ENCODE results near the gene MAGOH.
A peak's percentile ranks its signal among the peaks of the same experiment; 100 is the strongest.
"Not testable (repeated sequence)": the region's sequence is repeated elsewhere in the genome, so short reads cannot be mapped to it uniquely, and the experiment has no call there.

The MAGOH gene

DNA sequence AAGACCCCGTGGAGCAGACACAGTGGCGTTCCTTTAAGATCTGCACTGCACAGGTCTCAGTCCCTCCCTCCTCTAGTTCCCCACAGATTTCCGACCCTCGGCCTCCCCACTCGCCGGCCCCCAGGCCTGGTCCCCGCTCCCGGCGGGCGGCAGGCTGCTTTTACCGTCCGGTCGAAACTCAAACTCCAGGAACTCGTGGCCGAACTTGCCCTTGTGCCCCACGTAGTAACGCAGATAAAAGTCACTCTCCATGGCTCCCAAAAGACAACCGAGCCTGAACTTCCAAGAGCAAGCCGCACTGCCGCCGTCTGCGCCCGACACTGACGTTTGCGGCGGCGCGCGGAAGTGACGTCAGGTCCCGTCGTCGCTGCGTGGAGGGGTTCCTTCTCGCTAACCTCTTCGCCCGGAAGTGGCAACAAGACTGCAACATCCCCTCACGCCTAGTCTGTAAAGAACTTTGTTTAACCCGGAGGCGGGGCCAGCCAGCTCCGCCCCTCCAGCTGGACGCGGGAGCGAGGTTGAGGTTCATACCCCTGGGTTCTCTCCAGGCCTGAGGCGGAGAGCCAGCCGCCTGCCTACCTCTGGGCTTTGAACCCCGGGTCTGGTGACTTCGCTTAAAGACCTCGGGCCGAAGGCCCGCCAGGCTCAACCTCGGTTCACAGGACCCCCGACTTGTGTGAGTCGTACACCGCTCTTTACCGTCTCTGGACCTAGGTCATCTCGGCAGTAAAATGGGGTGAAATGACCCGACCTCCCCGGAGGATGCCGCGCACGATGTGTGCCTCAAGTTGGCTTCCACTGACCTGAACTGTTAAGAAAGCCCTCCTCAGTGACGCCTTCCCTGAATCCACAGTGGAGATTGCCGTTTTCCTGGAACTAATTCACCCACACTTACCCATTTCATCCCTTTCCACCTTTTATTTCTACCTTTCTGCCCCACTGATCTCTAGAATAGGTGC, at the start of gene MAGOH:
Gene MAGOH, minus strand, starts transcription at position 322 of the 959 bp plus-strand sequence. Its CDS starts 70 bp downstream, at position 252.
- H3K27ac ChIP-seq, result peak within 1 kb of the TSS; percentile 47; the same call in 1 of the 2 replicates
- H3K9me3 ChIP-seq (ENCODE audit: low read depth, low read length), result no peaks in the 10 kb centered on the region
- DNase-seq (ENCODE audit: low read depth, low spot score), result peak; percentile 61
- H3K36me3 ChIP-seq (ENCODE audit: insufficient read depth, low read length), result peaks cover 29% of the 10 kb centered on the region
- peak within 1 kb of the TSS; percentile 95 for H3K4me3 ChIP-seq
- H3K9ac ChIP-seq (ENCODE audit: insufficient read length), result peak within 1 kb of the TSS; percentile 96
- peak; percentile 95 for TF ChIP-seq FOXP2 (optimal IDR thresholded peaks at IDR 0.05; ENCODE audit: control extremely low read depth, extremely low read length, insufficient read depth)
- TF ChIP-seq POLR2AphosphoS5 (IDR thresholded peaks at IDR 0.05; ENCODE audit: borderline replicate concordance, low read depth, low read length), result peak; percentile 96
- TF ChIP-seq EZH2 (IDR thresholded peaks at IDR 0.05), result no peak

- Histone ChIP-seq H3K27ac (no peak overlapping the region), H3K4me3 (no peak overlapping the region)
Measured at GRCh38 chr1:53286955-53287354, 48.6 kb upstream of the MAGOH start.

DNA sequence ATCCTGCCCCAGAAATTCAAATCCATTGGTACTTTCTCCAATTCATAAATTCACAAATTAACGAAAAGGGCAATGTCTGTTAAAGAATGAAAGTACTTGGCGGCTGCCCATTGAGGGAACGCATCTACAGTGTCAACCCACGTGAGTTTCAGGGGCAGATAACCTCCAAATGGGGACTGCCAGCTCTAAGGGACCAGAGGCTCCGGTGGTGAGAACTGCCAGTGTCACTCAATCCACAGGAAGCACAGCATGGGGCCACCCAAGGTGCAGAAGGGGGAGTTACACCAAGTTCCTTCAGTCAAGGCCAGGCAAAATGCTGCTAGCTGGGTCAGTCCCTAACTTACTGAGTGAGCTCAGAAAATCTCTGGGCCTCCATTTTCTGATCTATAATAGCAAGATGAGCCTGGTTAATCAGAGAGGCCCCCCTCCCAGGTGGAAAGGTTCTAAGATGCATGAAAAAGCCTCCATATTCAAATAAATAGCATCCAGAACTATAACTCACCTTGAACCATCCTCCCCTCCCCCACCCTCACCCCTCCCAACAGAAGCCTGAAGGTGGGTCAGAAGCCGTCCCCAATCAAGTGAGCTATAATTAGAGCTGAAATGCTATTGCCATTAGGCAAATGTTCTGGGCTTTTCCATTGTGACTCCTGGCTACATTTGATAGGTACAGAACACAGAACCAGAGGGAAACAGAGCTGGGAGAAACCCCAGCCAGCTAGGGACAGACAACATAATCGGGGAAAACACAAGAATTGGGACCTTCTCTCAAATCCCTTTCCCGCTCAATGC, 47.8 kb upstream of the MAGOH start:
- Histone ChIP-seq H3K9ac (ENCODE audit: insufficient read length) (no peak overlapping the region), H3K9me3 (ENCODE audit: low read depth, low read length) (no peaks in the 10 kb centered on the region), H3K36me3 (ENCODE audit: insufficient read depth, low read length) (peaks cover 8% of the 10 kb centered on the region), H3K27ac (no peak overlapping the region), H3K4me3 (no peak overlapping the region)
- TF ChIP-seq EZH2 (IDR thresholded peaks at IDR 0.05) (no peak), POLR2AphosphoS5 (IDR thresholded peaks at IDR 0.05; ENCODE audit: borderline replicate concordance, low read depth, low read length) (no peak), FOXP2 (optimal IDR thresholded peaks at IDR 0.05; ENCODE audit: control extremely low read depth, extremely low read length, insufficient read depth) (no peak)
- DNase-seq (ENCODE audit: low read depth, low spot score), result no peak

More at GRCh38 chr1:53286955-53287354, 48.6 kb upstream of the MAGOH start:
- no peak for DNase-seq (ENCODE audit: low read depth, low spot score)
- no peak for TF ChIP-seq EZH2 (IDR thresholded peaks at IDR 0.05)
- no peak for TF ChIP-seq POLR2AphosphoS5 (IDR thresholded peaks at IDR 0.05; ENCODE audit: borderline replicate concordance, low read depth, low read length)
- no peak for TF ChIP-seq FOXP2 (optimal IDR thresholded peaks at IDR 0.05; ENCODE audit: control extremely low read depth, extremely low read length, insufficient read depth)
- Histone ChIP-seq H3K9ac (ENCODE audit: insufficient read length) (no peak overlapping the region), H3K9me3 (ENCODE audit: low read depth, low read length) (no peaks in the 10 kb centered on the region), H3K36me3 (ENCODE audit: insufficient read depth, low read length) (peaks cover 8% of the 10 kb centered on the region)

DNA sequence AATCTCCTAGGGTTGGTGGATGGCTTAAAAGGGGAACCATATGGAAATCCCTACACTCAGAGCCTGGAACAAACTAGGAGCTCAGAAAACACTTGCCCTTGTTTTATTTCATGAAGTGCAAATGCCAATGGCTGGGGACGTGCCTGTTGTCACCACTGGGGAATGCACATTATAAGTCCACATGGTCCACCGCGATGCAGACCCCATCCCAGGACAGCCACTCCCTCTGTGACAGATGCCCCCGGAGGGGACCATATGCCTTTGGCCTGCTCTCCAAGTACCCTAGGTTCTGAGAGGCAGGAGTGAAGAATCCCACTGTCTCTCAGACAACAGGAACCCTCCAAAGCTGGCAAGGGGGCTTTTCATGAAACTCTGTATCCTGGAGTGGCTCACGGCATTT, 47.2 kb upstream of the MAGOH start:
- Histone ChIP-seq H3K9me3 (ENCODE audit: low read depth, low read length) (no peaks in the 10 kb centered on the region), H3K27ac (no peak overlapping the region), H3K9ac (ENCODE audit: insufficient read length) (no peak overlapping the region), H3K36me3 (ENCODE audit: insufficient read depth, low read length) (peaks cover 8% of the 10 kb centered on the region), H3K4me3 (no peak overlapping the region)
- TF ChIP-seq EZH2 (IDR thresholded peaks at IDR 0.05) (no peak), POLR2AphosphoS5 (IDR thresholded peaks at IDR 0.05; ENCODE audit: borderline replicate concordance, low read depth, low read length) (no peak), FOXP2 (optimal IDR thresholded peaks at IDR 0.05; ENCODE audit: control extremely low read depth, extremely low read length, insufficient read depth) (no peak)
- no peak for DNase-seq (ENCODE audit: low read depth, low spot score)

DNA sequence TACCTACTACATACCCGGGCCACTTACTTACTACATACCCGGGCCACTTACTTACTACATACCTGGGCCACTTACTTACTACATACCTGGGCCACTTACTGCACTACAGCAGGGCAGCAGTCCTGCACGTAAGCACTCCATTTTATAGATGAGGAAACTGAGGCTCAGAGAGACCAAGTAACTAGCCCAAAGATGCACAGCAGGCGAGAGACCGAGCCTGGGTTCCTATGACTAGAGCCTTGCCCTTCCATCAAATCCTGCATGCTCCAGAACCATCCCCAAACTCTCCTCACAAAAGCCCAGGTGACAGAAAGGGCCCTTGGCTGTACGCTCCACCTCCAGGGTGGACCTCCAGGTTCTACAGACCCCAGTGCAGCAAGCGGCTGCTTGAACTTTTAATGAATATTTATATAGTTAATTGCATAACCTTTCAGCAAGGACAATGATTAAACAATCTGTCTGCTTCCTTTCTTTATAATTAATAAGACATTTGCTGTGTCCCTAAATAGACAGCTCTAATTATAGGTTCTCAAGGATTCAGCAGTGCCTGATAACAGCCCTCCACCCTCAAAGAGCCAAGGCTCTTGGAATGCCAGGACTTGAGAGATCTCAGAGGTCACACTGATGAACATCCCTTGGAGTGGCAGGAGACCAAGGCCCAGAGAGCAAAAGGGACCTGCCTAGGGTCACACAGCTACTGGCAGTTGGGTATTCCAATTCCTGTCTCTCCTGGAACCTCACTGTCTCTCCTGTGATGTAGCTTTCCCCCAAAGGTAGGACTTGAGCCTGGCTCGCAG, 46.1 kb upstream of the MAGOH start:
- H3K27ac ChIP-seq, result no peak overlapping the region
- DNase-seq (ENCODE audit: low read depth, low spot score), result no peak
- H3K4me3 ChIP-seq, result no peak overlapping the region
- H3K9ac ChIP-seq (ENCODE audit: insufficient read length), result no peak overlapping the region
- no peaks in the 10 kb centered on the region for H3K9me3 ChIP-seq (ENCODE audit: low read depth, low read length)
- H3K36me3 ChIP-seq (ENCODE audit: insufficient read depth, low read length), result peaks cover 8% of the 10 kb centered on the region
- TF ChIP-seq POLR2AphosphoS5 (IDR thresholded peaks at IDR 0.05; ENCODE audit: borderline replicate concordance, low read depth, low read length) (no peak), FOXP2 (optimal IDR thresholded peaks at IDR 0.05; ENCODE audit: control extremely low read depth, extremely low read length, insufficient read depth) (no peak), EZH2 (IDR thresholded peaks at IDR 0.05) (no peak)

DNA sequence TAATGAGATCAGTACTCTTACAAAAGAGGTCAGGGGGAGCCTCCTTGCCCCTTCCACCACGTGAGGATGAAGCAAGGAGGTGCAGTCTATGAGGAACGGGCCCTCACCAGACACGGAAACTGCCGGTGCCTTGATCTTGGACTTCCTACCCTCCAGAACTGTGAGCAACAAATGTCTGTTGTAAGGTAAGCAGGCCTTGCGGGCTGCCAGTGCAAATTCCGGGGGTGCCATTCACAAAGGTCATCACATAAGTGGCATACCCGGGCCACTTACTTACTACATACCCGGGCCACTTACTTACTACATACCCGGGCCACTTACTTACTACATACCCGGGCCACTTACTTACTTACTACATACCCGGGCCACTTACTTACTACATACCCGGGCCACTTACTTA, 44.8 kb upstream of the MAGOH start:
- not testable (repeated sequence) for H3K4me3 ChIP-seq; H3K27ac ChIP-seq; H3K9ac ChIP-seq (ENCODE audit: insufficient read length); H3K36me3 ChIP-seq (ENCODE audit: insufficient read depth, low read length); H3K9me3 ChIP-seq (ENCODE audit: low read depth, low read length); DNase-seq (ENCODE audit: low read depth, low spot score)

DNA sequence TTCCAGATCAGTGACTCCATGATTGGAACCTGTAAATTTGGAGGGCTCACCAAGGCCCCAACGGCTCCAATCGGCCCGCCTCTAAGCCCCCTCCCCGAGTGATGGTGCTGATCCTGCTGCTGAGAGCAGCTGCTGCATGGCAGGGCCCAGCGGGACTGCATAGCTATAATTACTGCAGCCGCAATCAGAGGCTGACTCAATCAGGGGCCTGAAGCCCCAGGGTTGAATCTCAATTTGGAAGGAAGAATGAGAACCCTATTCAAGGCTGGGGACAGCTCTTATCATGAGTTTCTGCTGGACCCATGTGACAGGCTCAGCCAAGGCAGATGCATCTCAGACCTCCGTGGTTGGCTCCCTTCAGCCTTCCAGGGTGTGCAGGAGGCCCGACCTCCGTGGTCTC, 42.8 kb upstream of the MAGOH start:
- Histone ChIP-seq H3K9me3 (ENCODE audit: low read depth, low read length) (no peaks in the 10 kb centered on the region), H3K36me3 (ENCODE audit: insufficient read depth, low read length) (peaks cover 11% of the 10 kb centered on the region), H3K4me3 (no peak overlapping the region), H3K9ac (ENCODE audit: insufficient read length) (no peak overlapping the region), H3K27ac (no peak overlapping the region)
- DNase-seq (ENCODE audit: low read depth, low spot score), result no peak
- no peak for TF ChIP-seq EZH2 (IDR thresholded peaks at IDR 0.05)
- no peak for TF ChIP-seq FOXP2 (optimal IDR thresholded peaks at IDR 0.05; ENCODE audit: control extremely low read depth, extremely low read length, insufficient read depth)

- no peak overlapping the region for H3K9ac ChIP-seq (ENCODE audit: insufficient read length)
- no peak overlapping the region for H3K4me3 ChIP-seq
- H3K9me3 ChIP-seq (ENCODE audit: low read depth, low read length), result no peaks in the 10 kb centered on the region
- no peak for DNase-seq (ENCODE audit: low read depth, low spot score)
- peaks cover 11% of the 10 kb centered on the region for H3K36me3 ChIP-seq (ENCODE audit: insufficient read depth, low read length)
- H3K27ac ChIP-seq, result no peak overlapping the region
- no peak for TF ChIP-seq FOXP2 (optimal IDR thresholded peaks at IDR 0.05; ENCODE audit: control extremely low read depth, extremely low read length, insufficient read depth)
- TF ChIP-seq POLR2AphosphoS5 (IDR thresholded peaks at IDR 0.05; ENCODE audit: borderline replicate concordance, low read depth, low read length), result no peak
- TF ChIP-seq EZH2 (IDR thresholded peaks at IDR 0.05), result no peak
Measured at GRCh38 chr1:53280496-53280895, 42.2 kb upstream of the MAGOH start.

Measured in SK-N-MC (cell line).